ENCODE results near the gene POC5.

Gene POC5

DNA sequence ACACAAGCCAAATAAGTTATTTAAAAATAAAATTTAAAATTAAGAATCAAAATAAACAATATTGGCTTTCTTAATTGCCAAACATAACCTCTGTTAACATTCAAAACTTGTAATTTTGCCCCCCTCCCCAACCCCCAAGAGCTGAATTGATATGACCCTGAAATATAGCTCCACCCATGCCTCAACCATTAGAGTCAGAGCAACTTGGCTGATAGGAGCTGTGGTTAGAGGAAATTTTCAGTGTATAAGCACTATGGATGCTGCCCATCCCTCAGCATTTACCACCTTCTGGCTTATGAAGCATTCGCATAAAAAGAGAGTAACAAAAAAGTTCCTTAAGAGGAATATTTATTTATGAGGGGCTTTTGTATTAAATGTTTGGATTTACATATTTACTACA lies 6.1 kb downstream of the POC5 start:
- H3K27ac ChIP-seq (replicated peaks): no peak overlapping the region
- no peaks in the 10 kb centered on the region for H3K27me3 ChIP-seq (ENCODE audit: insufficient read depth, poor library complexity, severe bottlenecking)
- TF ChIP-seq SPI1 (IDR thresholded peaks at IDR 0.05; ENCODE audit: borderline replicate concordance, low read depth) (no peak), GABPA (IDR thresholded peaks at IDR 0.05; ENCODE audit: low read depth) (no peak), POLR2AphosphoS5 (IDR thresholded peaks at IDR 0.05; ENCODE audit: low read depth) (no peak)
- TF ChIP-seq, protein P1, sequence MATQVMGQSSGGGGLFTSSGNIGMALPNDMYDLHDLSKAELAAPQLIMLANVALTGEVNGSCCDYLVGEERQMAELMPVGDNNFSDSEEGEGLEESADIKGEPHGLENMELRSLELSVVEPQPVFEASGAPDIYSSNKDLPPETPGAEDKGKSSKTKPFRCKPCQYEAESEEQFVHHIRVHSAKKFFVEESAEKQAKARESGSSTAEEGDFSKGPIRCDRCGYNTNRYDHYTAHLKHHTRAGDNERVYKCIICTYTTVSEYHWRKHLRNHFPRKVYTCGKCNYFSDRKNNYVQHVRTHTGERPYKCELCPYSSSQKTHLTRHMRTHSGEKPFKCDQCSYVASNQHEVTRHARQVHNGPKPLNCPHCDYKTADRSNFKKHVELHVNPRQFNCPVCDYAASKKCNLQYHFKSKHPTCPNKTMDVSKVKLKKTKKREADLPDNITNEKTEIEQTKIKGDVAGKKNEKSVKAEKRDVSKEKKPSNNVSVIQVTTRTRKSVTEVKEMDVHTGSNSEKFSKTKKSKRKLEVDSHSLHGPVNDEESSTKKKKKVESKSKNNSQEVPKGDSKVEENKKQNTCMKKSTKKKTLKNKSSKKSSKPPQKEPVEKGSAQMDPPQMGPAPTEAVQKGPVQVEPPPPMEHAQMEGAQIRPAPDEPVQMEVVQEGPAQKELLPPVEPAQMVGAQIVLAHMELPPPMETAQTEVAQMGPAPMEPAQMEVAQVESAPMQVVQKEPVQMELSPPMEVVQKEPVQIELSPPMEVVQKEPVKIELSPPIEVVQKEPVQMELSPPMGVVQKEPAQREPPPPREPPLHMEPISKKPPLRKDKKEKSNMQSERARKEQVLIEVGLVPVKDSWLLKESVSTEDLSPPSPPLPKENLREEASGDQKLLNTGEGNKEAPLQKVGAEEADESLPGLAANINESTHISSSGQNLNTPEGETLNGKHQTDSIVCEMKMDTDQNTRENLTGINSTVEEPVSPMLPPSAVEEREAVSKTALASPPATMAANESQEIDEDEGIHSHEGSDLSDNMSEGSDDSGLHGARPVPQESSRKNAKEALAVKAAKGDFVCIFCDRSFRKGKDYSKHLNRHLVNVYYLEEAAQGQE (IDR thresholded peaks at IDR 0.05; ENCODE audit: insufficient replicate concordance, low read depth): no peak
- TF ChIP-seq, protein P2, sequence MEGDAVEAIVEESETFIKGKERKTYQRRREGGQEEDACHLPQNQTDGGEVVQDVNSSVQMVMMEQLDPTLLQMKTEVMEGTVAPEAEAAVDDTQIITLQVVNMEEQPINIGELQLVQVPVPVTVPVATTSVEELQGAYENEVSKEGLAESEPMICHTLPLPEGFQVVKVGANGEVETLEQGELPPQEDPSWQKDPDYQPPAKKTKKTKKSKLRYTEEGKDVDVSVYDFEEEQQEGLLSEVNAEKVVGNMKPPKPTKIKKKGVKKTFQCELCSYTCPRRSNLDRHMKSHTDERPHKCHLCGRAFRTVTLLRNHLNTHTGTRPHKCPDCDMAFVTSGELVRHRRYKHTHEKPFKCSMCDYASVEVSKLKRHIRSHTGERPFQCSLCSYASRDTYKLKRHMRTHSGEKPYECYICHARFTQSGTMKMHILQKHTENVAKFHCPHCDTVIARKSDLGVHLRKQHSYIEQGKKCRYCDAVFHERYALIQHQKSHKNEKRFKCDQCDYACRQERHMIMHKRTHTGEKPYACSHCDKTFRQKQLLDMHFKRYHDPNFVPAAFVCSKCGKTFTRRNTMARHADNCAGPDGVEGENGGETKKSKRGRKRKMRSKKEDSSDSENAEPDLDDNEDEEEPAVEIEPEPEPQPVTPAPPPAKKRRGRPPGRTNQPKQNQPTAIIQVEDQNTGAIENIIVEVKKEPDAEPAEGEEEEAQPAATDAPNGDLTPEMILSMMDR (IDR thresholded peaks at IDR 0.05; ENCODE audit: insufficient read depth, low read length): no peak
- no peak for DNase-seq (ENCODE audit: low read depth in 1 of 2, low spot score in 1 of 2)
- no peak overlapping the region for H3K4me3 ChIP-seq (replicated peaks; ENCODE audit: insufficient read depth, low read length)

DNA sequence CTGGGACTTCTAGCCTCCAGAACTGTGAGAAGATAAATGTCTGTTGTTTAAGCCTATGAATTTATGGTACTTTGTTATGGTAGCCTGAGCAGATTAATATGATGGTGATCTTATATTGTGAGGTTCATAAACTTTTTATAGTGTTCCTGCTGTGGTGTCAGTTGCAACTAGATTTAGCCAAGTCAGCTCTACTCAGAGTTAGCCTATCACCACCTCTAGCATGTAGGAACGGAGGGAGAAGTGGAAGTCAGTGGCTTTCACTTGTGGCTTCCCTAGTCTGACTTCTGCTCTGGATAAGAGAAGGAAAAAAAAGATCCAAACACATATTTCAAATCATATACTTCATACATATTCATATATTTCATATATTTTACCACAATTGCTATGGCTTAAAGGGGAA lies 6.6 kb downstream of the POC5 start:
- H3K4me3 ChIP-seq (replicated peaks; ENCODE audit: insufficient read depth, low read length): no peak overlapping the region
- DNase-seq (ENCODE audit: low read depth in 1 of 2, low spot score in 1 of 2): peak in 1 of 2 experiments; percentile 23
- H3K27ac ChIP-seq (replicated peaks): no peak overlapping the region
- TF ChIP-seq, protein P2 (IDR thresholded peaks at IDR 0.05; ENCODE audit: insufficient read depth, low read length): no peak
- peak; percentile 34; the same call in 1 of the 2 replicates for TF ChIP-seq SPI1 (IDR thresholded peaks at IDR 0.05; ENCODE audit: borderline replicate concordance, low read depth)
- H3K27me3 ChIP-seq (ENCODE audit: insufficient read depth, poor library complexity, severe bottlenecking): no peaks in the 10 kb centered on the region

DNA sequence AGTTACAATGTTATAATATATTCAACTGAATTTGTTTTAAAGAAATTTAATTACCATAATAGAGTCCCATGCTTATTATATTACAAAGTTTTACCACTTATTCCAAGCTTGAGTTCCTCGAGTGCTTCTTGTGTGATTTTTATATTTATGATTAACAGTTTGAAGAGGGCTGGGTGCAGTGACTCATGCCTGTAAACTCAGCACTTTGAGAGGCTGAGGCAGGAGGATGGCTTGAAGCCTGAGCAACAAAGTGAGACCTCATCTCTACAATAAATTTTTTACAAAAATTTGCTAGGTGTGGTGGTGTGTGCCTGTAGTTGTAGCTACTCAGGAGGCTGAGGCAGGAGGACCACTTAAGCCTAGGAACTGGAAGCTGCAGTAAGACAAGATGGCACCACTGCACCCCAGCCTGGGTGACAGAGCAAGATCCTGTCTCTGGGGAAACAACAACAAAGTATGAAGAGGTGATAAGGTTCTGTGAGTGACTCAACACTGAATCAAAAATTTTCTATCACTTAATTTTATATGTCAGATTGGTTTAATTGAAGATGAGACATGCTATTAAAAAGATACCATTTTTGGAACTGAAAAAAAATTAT lies 9.2 kb downstream of the POC5 start:
- Histone ChIP-seq H3K27me3 (ENCODE audit: insufficient read depth, poor library complexity, severe bottlenecking) (no peaks in the 10 kb centered on the region), H3K4me3 (replicated peaks; ENCODE audit: insufficient read depth, low read length) (no peak overlapping the region), H3K27ac (replicated peaks) (no peak overlapping the region)
- TF ChIP-seq, protein P2 (IDR thresholded peaks at IDR 0.05; ENCODE audit: insufficient read depth, low read length): no peak
- no peak for TF ChIP-seq GABPA (IDR thresholded peaks at IDR 0.05; ENCODE audit: low read depth)
- TF ChIP-seq, protein P1 (IDR thresholded peaks at IDR 0.05; ENCODE audit: insufficient replicate concordance, low read depth): no peak
- TF ChIP-seq POLR2AphosphoS5 (IDR thresholded peaks at IDR 0.05; ENCODE audit: low read depth): no peak
- no peak for TF ChIP-seq SPI1 (IDR thresholded peaks at IDR 0.05; ENCODE audit: borderline replicate concordance, low read depth)
- DNase-seq (ENCODE audit: low read depth in 1 of 2, low spot score in 1 of 2): no peak

DNA sequence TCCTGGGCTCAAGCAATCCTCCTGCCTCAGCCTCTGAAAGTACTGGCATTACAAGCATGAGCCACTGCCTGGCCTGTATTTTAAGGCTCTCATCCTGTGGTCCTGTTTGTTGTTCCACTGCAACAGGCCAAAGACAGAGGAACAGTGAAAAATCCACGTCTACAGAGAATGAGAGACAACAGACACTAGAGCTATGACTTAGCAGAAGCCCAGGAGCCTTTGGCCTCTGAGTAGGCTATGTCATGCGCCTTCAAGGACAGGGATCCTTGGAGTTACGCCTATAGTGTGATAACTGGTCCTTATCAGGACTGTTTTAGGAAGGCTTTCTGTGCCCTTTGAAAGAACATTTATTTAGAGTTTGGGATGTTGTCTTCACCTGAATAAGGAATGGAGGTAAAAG lies 10.5 kb downstream of the POC5 start:
- Histone ChIP-seq H3K27me3 (ENCODE audit: insufficient read depth, poor library complexity, severe bottlenecking) (no peaks in the 10 kb centered on the region), H3K4me3 (replicated peaks; ENCODE audit: insufficient read depth, low read length) (no peak overlapping the region), H3K27ac (replicated peaks) (no peak overlapping the region)
- no peak for DNase-seq (ENCODE audit: low read depth in 1 of 2, low spot score in 1 of 2)
- TF ChIP-seq, protein P2 (IDR thresholded peaks at IDR 0.05; ENCODE audit: insufficient read depth, low read length): no peak
- no peak for TF ChIP-seq SPI1 (IDR thresholded peaks at IDR 0.05; ENCODE audit: borderline replicate concordance, low read depth)
- no peak for TF ChIP-seq GABPA (IDR thresholded peaks at IDR 0.05; ENCODE audit: low read depth)
- TF ChIP-seq POLR2AphosphoS5 (IDR thresholded peaks at IDR 0.05; ENCODE audit: low read depth): no peak
- TF ChIP-seq, protein P1 (IDR thresholded peaks at IDR 0.05; ENCODE audit: insufficient replicate concordance, low read depth): no peak
